Body of pancreas (tissue), 4 donors: ENCODE measurements around the gene ENTPD6. TPM values are rescaled to one million over a fixed set of nuclear protein-coding genes. Genes with fewer than 3 reads are reported as not detected.

Experiments used
- ATAC-seq: fragments of 150-250 bp; one replicate; pipeline ENCODE4 v1.9.1; 2016
- DNase-seq, 4 donors: peaks; one replicate each; pipeline ENCODE4 v3.0.0-alpha.2; 2019
- H3K27ac ChIP-seq, 4 donors: fragments of 200-600 bp; sonication (generic); 1 replicate in 3 of 4; 2 replicates in 1 of 4; pipeline versions ENCODE4 v1.5.1 to v1.6.1; 2016 to 2019; ENCODE audit warnings: mild to moderate bottlenecking in 1 of 4, mixed read lengths in 1 of 4, moderate library complexity in 1 of 4
- H3K27me3 ChIP-seq, 2 donors: fragments of 200-600 bp; sonication (generic); one replicate each; pipeline ENCODE4 v1.6.0; 2016; ENCODE audit warnings: mild to moderate bottlenecking in 1 of 2
- H3K36me3 ChIP-seq, 2 donors: fragments of 200-600 bp; sonication (generic); replicated peaks in 1 of 2; 2 replicates each; pipeline ENCODE4 v1.5.1; 2016; ENCODE audit warnings: low read depth in 2 of 2; ENCODE audit not compliant: insufficient read depth in 1 of 2
- H3K4me1 ChIP-seq: fragments of 200-600 bp; sonication (generic); one replicate; pipeline ENCODE4 v1.6.0; 2016
- H3K4me3 ChIP-seq, 2 donors: fragments of 200-600 bp; sonication (generic); 1 replicate in 1 of 2; 2 replicates in 1 of 2; pipeline ENCODE4 v1.5.1; 2016 to 2019
- H3K9me3 ChIP-seq, 3 donors: fragments of 200-600 bp; sonication (generic); 1 replicate in 2 of 3; 2 replicates in 1 of 3; pipeline ENCODE4 v1.5.1; 2016
- CTCF ChIP-seq, 7 experiments: fragments of 450-650 bp in 4 of 7; fragments of 200-600 bp in 3 of 7; sonication (generic) in 3 of 7; IDR thresholded peaks; one replicate each; pipeline ENCODE4 v1.5.1; 2016 to 2019; ENCODE audit warnings: antibody characterized with exemption in 7 of 7
- POLR2A ChIP-seq, 3 donors: fragments of 450-650 bp; IDR thresholded peaks; one replicate each; pipeline ENCODE4 v1.6.1; 2016; ENCODE audit warnings: antibody characterized with exemption in 3 of 3, mild to moderate bottlenecking in 2 of 3
- WGBS, 2 donors: methylation state at CpG; one replicate each; pipeline ENCODE4 v1.1.5; 2017; 5-methylcytosine and 5-hydroxymethylcytosine counted together
- intact Hi-C: fragments of 100-400 bp; cut with DNase I; formaldehyde crosslinking; loops from one replicate; pipeline ENCODE4 v1.15.1; 2023
- total RNA-seq, 2 donors: library from RNA; depleted of rRNA; stranded (reverse); fragments of >200 nt; gene quantifications; one replicate each; pipeline ENCODE4 v1.1.0, GENCODE V29; 2016

Gene ENTPD6
- total RNA-seq, 2 donors from 2014 or later: 59.9 to 79.8 TPM

GRCh38 chr20:25197183-25197869, 1.8 kb downstream of the ENTPD6 start:
- peak overlapping the region in 3 of 4 donors; percentile 76 to 94 (median 91) for H3K27ac ChIP-seq
- ATAC-seq: no peak
- H3K4me1 ChIP-seq: peaks cover 41% of the 10 kb centered on the region
- H3K27me3 ChIP-seq: no peaks in the 10 kb centered on the region
- TF ChIP-seq CTCF (IDR thresholded peaks at IDR 0.05): peak in 1 of 7 experiments; percentile 9
- no peak for TF ChIP-seq POLR2A (IDR thresholded peaks at IDR 0.05)
- H3K4me3 ChIP-seq: no peak overlapping the region
- 69 to 71% methylated on average over 3 of the region's 3 CpGs for WGBS, 2 donors
- no peak for DNase-seq
- H3K9me3 ChIP-seq: no peaks in the 10 kb centered on the region
- no peaks in the 10 kb centered on the region for H3K36me3 ChIP-seq
- intact Hi-C loops: loop anchor here (10.0 kb wide), 1 partner anchor 203 kb away; the partner anchor contains the start of gene APMAP

DNA sequence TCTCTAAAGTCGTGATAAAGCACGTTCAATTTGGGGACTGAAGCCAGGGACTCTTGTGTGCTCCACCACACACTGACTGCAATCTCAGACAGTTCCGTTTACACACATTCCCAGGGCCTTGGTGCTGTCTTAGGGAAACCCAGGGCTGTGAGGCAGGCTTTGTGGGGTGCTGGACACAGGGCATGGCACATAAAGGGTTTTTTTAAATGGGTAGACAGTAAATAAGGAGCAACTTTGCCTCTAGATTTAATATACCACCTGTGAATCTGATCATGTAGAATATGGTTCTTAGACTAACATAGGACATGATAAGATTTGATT, 2.3 kb downstream of the ENTPD6 start:
- ATAC-seq (no peak), DNase-seq (no peak)
- Histone ChIP-seq H3K27me3 (no peaks in the 10 kb centered on the region), H3K4me1 (peaks cover 41% of the 10 kb centered on the region), H3K36me3 (no peaks in the 10 kb centered on the region), H3K4me3 (no peak overlapping the region), H3K9me3 (no peaks in the 10 kb centered on the region), H3K27ac (peak overlapping the region in 1 of 4 donors; percentile 20)
- intact Hi-C loops: loop anchor here (10.0 kb wide), 1 partner anchor 203 kb away; the partner anchor contains the start of gene APMAP
- TF ChIP-seq POLR2A (IDR thresholded peaks at IDR 0.05) (no peak), CTCF (IDR thresholded peaks at IDR 0.05) (no peak)
- 30 to 40% methylated on average over 3 of the region's 3 CpGs for WGBS, 2 donors

GRCh38 chr20:25198663-25199383, 3.3 kb downstream of the ENTPD6 start:
- DNase-seq (no peak), ATAC-seq (no peak)
- H3K27ac ChIP-seq: no peak overlapping the region
- H3K36me3 ChIP-seq: no peaks in the 10 kb centered on the region
- peaks cover 41% of the 10 kb centered on the region for H3K4me1 ChIP-seq
- no peaks in the 10 kb centered on the region for H3K9me3 ChIP-seq
- 66 to 75% methylated on average over 11 of the region's 11 CpGs for WGBS, 2 donors
- H3K4me3 ChIP-seq: no peak overlapping the region
- no peak for TF ChIP-seq POLR2A (IDR thresholded peaks at IDR 0.05)
- TF ChIP-seq CTCF (IDR thresholded peaks at IDR 0.05): no peak
- no peaks in the 10 kb centered on the region for H3K27me3 ChIP-seq
- intact Hi-C loops: loop anchor here (10.0 kb wide), 1 partner anchor 204 kb away; the partner anchor contains the start of gene APMAP

DNA sequence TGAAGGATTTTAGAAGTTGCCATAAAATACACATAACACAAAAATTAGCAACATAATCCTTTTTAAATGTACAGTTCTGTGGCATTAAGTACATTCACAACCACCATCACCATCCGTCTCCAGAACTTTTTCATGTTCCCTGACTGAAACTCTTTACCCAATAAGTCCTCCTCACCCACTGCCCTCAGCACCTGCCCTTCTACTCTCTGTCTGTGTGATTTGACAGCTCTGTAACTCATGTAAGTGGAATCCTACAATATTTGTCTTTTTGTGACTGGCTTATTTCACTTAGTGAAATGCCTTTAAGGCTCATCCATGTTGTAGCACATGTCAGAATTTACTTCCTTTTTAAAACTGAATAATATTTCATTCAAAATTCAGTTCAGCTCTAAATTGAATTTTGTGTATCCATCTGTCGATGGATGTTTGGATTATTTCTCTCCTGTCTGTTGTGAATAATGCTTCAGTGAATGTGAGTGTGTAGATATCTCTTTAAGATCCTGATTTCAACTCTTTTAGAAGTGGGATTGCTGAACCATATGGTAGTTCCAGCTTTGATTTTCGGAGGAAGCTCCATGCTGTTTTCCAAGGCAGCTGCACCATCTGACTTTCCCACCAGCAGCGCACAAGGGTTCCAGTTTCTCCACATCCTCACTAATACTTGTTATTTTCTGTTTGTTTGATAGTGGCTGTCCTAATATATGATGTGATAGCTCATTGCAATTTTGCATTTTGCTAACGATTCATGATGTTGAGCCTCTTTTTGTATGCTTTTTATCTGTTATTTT, 4.2 kb downstream of the ENTPD6 start:
- H3K4me3 ChIP-seq: no peak overlapping the region
- no peaks in the 10 kb centered on the region for H3K27me3 ChIP-seq
- WGBS, 2 donors: 70 to 77% methylated on average over 5 of the region's 5 CpGs
- DNase-seq (no peak), ATAC-seq (no peak)
- intact Hi-C loops: loop anchor here (10.0 kb wide), 1 partner anchor 205 kb away; the partner anchor contains the start of gene APMAP
- H3K9me3 ChIP-seq: no peaks in the 10 kb centered on the region
- no peak for TF ChIP-seq CTCF (IDR thresholded peaks at IDR 0.05)
- no peak for TF ChIP-seq POLR2A (IDR thresholded peaks at IDR 0.05)
- H3K27ac ChIP-seq: no peak overlapping the region
- peaks cover 40% of the 10 kb centered on the region for H3K4me1 ChIP-seq
- H3K36me3 ChIP-seq: no peaks in the 10 kb centered on the region
